Prostate gland (tissue), 2 donors: ENCODE results near the gene GPR45.

ENCODE experiments used
- POLR2A ChIP-seq: fragments of 450-650 bp; IDR thresholded peaks from one replicate; pipeline ENCODE4 v1.6.1; 2016; ENCODE audit warnings: antibody characterized with exemption, mild to moderate bottlenecking
- POLR2AphosphoS5 ChIP-seq: sonication (generic); formaldehyde crosslinking; IDR thresholded peaks from one replicate; pipeline ENCODE4 v1.6.1; 2017; ENCODE audit warnings: antibody characterized with exemption
- TF ChIP-seq, protein P1 (sequence below), 4 experiments: fragments of 200-600 bp in 2 of 4; fragments of 450-650 bp in 2 of 4; sonication (generic) in 2 of 4; IDR thresholded peaks; 1 replicate in 3 of 4; 2 replicates in 1 of 4; pipeline ENCODE4 v1.5.1; 2016 to 2019; ENCODE audit warnings: antibody characterized with exemption in 4 of 4, mild to moderate bottlenecking in 2 of 4, moderate library complexity in 2 of 4

DNA sequence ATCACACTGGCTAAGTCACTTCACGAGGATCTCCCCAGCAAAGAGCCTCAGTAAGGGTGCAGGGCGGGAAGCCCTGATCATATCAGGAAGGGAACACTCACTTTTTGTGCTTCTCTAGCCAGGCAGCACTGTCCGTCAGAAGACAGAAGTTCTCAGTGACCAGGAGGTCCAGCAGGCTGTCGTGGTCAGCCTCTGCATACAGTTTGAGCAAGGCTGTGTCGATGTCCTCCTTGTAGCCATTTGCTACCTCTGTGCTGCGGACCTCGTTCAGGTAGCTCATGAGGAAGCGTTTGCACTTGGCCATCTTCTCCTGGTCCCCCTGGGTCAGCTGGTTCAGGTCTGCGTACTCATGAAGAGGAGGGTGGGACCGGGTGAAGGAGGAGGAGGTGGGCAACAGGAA, 38.7 kb downstream of the GPR45 start:
- TF ChIP-seq, protein P1, sequence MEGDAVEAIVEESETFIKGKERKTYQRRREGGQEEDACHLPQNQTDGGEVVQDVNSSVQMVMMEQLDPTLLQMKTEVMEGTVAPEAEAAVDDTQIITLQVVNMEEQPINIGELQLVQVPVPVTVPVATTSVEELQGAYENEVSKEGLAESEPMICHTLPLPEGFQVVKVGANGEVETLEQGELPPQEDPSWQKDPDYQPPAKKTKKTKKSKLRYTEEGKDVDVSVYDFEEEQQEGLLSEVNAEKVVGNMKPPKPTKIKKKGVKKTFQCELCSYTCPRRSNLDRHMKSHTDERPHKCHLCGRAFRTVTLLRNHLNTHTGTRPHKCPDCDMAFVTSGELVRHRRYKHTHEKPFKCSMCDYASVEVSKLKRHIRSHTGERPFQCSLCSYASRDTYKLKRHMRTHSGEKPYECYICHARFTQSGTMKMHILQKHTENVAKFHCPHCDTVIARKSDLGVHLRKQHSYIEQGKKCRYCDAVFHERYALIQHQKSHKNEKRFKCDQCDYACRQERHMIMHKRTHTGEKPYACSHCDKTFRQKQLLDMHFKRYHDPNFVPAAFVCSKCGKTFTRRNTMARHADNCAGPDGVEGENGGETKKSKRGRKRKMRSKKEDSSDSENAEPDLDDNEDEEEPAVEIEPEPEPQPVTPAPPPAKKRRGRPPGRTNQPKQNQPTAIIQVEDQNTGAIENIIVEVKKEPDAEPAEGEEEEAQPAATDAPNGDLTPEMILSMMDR (IDR thresholded peaks at IDR 0.05), result no peak
- TF ChIP-seq POLR2AphosphoS5 (no peak), POLR2A (no peak)
